GM06990 (cell line): ENCODE data around the gene NDUFS8.
"Not testable (repeated sequence)": the region's sequence is repeated elsewhere in the genome, so short reads cannot be mapped to it uniquely, and the experiment has no call there.

Source experiments
- DNase-seq: peaks from one replicate; pipeline ENCODE4 v3.0.0-alpha.2; 2011; ENCODE audit not compliant: insufficient read length; ENCODE audit errors: extremely low read depth
- H3K27me3 ChIP-seq: replicated peaks from 2 replicates; pipeline ENCODE4 v1.6.0; 2011; ENCODE audit warnings: low read length; ENCODE audit not compliant: control insufficient read depth, insufficient read depth
- H3K36me3 ChIP-seq: 2 replicates; pipeline ENCODE4 v1.5.1; 2011; ENCODE audit warnings: low read length; ENCODE audit not compliant: control insufficient read depth, insufficient read depth
- H3K4me3 ChIP-seq: replicated peaks from 2 replicates; pipeline ENCODE4 v1.5.1; 2011; ENCODE audit warnings: low read depth, mild to moderate bottlenecking, control low read depth, low read length
- TF ChIP-seq, protein P1 (sequence below): IDR thresholded peaks from 2 replicates; pipeline ENCODE4 v1.5.1; 2011; ENCODE audit warnings: low read length, control low read depth, mild to moderate bottlenecking, inconsistent platforms; ENCODE audit not compliant: insufficient read depth, poor library complexity, severe bottlenecking

Gene NDUFS8

DNA sequence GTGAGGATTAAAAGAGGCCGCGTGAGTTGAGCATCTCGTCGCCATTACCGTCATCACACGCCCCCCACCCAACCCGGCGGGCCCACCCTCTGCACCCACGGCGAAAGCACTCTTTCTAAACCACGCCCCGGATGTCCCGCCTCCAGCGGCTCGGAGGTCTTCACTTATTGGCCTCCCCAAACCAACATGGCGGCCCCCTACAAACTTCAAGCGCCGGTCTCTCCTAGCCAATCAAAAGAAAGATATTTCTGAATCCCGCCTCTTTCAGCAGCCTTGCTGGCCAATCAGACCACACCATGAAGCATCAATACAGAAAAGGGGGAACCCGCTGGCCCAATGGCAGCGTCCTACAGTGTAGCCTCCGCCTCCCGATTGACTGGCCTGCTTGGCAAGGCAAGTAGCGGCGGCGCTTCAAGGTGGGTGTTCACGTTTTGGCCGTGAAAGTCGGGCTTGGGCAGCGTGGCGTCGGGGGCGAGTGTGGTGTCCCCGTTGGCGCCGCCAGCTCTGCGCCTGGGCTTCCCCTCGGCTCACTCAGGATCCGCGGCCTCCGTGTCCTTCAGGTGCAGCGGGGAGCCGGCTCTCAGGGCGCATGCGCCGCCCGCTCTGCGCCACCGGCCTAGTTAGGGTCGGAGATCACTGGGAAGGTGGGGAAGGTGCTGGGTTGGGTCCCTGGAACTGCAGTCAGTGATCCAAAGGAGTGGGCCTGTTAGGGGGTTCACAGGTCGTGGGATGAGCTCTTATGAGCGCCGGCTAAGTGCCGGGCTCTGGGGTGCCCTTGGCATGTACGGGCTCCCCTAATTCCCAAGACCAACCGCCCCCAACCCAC, at the start of gene NDUFS8:
NDUFS8 (plus strand) TSS at position 364 of the 826 bp plus-strand sequence. CDS start 1,471 bp downstream, outside the sequence.
- DNase-seq, result peak; percentile 92
- TF ChIP-seq, protein P1, sequence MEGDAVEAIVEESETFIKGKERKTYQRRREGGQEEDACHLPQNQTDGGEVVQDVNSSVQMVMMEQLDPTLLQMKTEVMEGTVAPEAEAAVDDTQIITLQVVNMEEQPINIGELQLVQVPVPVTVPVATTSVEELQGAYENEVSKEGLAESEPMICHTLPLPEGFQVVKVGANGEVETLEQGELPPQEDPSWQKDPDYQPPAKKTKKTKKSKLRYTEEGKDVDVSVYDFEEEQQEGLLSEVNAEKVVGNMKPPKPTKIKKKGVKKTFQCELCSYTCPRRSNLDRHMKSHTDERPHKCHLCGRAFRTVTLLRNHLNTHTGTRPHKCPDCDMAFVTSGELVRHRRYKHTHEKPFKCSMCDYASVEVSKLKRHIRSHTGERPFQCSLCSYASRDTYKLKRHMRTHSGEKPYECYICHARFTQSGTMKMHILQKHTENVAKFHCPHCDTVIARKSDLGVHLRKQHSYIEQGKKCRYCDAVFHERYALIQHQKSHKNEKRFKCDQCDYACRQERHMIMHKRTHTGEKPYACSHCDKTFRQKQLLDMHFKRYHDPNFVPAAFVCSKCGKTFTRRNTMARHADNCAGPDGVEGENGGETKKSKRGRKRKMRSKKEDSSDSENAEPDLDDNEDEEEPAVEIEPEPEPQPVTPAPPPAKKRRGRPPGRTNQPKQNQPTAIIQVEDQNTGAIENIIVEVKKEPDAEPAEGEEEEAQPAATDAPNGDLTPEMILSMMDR, result no peak
- H3K4me3 ChIP-seq, result peak within 1 kb of the TSS; percentile 91
- peaks cover 13% of the 10 kb centered on the region for H3K36me3 ChIP-seq
- no peaks in the 10 kb centered on the region for H3K27me3 ChIP-seq

DNA sequence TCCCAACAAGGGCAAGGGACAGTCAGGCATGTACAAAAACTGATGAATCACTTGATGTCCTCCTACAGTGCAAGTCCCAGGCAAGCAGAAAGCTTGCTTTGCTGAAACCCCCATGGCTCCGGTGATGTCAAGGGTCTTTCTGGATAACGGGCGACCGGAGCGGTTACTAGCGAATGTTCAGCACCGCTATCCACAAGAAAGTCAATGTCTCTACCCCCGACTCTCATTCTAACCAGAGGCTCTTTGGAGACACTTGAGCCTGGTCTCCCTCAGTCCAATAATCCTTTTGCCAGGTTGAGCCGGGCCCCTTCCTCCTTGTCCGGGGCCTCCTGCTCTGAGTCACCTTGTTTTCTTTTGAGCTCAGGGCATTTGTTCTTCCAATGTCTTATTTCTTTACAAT, 49.3 kb upstream of the NDUFS8 start:
- not testable (repeated sequence) for H3K4me3 ChIP-seq, H3K27me3 ChIP-seq, DNase-seq, H3K36me3 ChIP-seq

DNA sequence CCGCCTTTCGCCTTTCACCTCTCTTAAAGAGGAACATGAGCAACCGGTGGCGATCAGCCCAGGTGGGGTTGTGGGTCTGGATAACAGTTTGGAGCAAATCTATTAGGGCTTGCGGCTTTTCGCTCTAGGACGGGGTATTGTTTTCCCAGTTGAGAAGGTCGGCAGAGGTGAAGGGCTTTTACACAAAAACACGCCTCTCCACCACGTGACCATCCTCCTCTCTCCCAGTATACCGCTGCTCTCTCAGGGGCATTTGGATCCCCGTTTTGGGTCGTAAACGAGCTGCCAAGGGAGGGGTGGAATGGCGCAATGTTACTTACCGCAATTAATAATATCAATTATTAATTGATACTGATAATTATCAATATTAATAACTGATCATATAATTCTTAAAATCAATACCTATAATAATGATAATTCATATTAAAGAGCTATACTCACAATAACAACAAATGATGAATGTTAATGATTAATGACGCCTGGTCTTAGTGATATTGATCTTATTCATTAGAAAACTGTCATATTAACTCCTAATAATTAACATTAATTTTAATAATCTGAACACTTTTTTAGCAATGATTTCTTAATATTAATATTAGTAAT, 48.1 kb upstream of the NDUFS8 start:
- not testable (repeated sequence) for H3K27me3 ChIP-seq, H3K4me3 ChIP-seq, DNase-seq, H3K36me3 ChIP-seq

DNA sequence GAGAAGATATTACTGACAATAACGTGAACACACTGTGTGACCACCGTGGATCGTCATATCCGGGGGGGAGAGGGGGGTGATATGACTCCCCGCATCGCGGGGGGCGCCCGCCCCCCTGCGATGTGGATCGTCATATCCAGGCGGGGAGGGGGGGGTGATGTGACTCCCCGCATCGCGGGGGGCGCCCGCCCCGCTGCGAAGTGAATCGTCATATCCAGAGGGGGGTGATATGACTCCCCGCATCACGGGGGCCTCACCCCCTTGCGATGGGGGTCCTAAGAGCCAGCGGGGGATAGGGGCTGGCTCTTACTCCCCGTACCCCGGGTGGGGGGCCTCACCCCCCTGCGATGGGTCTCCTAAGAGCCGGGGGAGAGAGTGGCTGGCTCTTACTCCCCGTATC, 46.5 kb upstream of the NDUFS8 start:
- H3K36me3 ChIP-seq, result no peaks in the 10 kb centered on the region

DNA sequence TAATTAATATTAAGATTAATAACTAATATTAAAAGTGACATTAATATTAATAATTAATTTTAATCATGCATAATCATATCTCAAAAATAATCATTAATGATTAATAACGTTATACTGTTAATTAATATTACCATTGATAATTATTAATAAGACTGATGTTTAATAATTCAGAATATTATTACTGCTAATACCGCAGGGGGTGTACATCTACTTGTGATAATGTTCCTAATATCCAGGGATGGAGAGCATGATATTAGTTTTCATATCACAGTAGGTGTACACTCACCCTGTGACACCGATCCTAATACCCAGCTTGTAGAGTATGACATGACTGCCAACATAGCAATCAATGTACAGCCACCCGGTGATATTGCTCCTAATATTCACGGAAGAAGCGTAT, 45.2 kb upstream of the NDUFS8 start:
- DNase-seq, H3K27me3 ChIP-seq, H3K36me3 ChIP-seq, H3K4me3 ChIP-seq: not testable (repeated sequence)

More for the DNA sequence above, 46.5 kb upstream of the NDUFS8 start:
- Histone ChIP-seq H3K27me3 (no peaks in the 10 kb centered on the region), H3K4me3 (no peak overlapping the region)
- TF ChIP-seq, protein P1, result no peak
- no peak for DNase-seq

DNA sequence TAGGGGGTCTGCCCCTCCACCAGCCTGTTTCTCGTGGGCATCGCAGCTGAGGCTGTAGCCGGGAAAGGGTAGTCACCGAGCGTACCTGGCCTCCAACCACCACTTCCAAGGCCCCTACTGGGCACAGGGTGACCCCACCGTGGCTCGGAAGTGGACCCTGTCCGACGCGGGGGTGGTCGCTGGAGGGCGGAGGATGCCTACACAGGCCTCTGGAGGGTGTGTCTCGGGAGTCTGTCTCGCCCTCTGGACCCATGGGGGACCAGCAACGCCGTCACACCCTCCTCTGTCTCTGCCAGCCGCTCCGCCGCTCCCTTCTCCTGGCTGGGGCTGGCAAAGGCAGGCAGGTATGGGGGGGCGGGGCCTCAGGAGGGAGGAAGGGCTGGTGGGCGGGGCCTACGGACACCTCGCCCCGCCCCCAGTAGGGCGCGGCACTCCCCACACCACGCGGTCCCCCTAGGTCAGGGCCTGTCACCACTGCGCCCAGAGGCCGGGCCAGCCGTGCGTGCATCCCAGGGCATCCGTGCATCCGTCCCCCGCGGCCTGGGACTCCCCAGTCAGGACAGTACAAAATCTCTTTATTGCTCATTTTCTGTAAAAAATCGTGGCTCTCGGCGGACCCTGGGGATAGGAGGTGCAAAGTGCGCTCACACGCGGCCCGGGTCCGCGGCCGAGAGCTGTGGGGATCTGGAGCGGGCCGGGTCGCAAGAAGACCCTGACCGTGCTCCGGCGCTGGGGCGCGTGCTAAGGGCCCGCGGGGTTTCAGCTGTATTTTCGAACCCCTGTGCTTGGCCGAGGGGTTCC, 39.7 kb upstream of the NDUFS8 start:
- not testable (repeated sequence) for H3K36me3 ChIP-seq, DNase-seq, H3K27me3 ChIP-seq, H3K4me3 ChIP-seq

DNA sequence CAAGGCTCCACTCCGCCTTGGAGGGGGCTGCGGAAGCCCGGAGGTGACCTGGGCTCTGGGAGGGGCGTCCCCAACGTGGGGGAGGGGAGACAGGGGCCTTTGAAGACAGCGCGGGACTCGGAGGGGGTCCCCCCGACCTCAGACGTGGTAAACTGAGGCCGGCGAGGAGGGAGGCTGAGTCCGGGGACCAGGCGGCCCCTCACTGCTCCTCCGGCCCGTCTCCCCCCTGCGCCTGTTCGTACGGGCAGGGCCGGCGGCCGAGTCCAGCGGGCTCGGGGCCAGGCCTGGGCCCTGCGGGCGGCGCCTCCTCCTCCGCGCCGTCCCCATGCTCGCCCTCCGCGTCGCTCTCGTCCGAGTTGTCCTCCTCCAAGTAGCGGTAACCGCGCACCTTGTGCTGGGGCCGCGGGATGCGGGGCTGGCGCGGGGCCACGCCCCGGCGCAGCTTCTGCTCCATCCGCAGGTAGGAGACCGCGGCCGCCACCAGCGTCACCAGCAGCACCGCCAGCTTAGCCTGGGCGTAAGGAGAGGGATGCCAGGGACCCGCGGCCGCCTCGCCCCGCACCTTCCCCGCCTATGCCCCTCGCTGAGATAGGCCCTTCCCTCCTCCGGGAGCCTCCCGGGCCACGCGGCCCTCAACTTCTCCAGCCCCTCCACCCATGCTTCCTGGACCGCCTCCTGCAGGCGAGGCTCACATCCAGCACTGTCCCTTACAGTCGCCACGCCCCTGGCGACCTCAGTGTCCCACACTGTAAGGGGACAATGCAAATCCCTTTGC, 38.9 kb upstream of the NDUFS8 start:
- H3K4me3 ChIP-seq, H3K36me3 ChIP-seq, H3K27me3 ChIP-seq, DNase-seq: not testable (repeated sequence)
